ENCODE data around the gene ACP4.

GRCh38 chr19:50796128-50796633, 6.0 kb downstream of the ACP4 start:
- no peak for TF ChIP-seq POLR2A (IDR thresholded peaks at IDR 0.05)
- no peak for TF ChIP-seq CTCF (IDR thresholded peaks at IDR 0.05)
